HG03103 (cell line): ENCODE results near the gene ZNF341.

Experiments used
- ATAC-seq: cut with Tn5 transposase; IDR thresholded peaks from one replicate; pipeline ENCODE4 v1.9.1; 2021; ENCODE audit warnings: low read depth; ENCODE audit not compliant: unreplicated experiment

The ZNF341 gene

DNA sequence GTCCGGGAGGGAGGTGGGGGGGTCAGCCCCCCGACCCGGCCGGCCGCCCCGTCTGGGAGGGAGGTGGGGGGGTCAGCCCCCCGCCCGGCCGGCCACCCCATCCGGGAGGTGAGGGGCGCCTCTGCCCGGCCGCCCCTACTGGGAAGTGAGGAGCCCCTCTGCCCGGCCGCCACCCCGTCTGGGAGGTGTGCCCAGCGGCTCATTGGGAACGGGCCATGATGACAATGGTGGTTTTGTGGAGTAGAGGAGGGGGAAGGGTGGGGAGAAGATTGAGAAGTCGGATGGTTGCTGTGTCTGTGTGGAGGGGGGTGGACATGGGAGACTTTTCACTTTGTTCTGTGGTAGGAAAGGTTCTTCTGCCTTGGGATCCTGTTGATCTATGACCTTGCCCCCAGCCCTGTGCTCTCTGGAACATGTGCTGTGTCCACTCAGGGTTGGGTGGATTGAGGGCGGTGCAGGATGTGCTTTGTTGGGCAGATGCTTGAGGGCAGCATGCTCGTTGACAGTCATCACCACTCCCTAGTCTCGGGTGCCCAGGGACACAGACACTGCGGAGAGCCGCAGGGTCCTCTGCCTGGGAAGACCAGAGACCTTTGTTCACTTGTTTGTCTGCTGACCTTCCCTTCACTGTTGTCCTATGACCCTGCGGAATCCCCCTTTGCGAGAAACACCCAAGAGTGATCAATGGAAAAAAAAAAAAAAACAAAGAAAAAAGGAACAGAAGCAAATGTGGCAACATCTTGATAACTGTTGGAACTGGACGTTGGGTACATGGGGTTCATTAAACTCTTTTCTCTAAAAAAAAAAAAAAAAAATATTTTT is 30.0 kb upstream of the ZNF341 start:
- ATAC-seq = no peak

DNA sequence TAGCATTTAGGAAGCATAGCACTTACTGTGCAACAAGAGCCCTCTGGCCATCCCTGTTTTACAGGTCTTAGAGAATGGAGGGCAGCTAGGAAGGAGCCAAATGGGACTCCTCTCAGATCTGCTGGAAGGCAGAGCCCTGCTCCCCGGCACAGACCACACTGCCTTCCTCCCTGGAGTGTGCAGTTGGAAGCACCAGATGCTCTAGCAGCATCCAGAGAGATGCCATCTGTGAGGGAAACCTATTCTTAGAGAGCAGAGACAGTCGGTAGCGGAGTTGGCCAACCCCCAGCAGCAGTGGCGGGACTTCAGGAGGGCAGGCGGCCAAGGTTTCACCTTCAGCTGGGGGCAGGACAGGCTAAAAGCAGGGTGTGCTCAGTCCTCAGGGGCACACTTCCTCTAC is 28.9 kb upstream of the ZNF341 start:
- ATAC-seq = no peak

DNA sequence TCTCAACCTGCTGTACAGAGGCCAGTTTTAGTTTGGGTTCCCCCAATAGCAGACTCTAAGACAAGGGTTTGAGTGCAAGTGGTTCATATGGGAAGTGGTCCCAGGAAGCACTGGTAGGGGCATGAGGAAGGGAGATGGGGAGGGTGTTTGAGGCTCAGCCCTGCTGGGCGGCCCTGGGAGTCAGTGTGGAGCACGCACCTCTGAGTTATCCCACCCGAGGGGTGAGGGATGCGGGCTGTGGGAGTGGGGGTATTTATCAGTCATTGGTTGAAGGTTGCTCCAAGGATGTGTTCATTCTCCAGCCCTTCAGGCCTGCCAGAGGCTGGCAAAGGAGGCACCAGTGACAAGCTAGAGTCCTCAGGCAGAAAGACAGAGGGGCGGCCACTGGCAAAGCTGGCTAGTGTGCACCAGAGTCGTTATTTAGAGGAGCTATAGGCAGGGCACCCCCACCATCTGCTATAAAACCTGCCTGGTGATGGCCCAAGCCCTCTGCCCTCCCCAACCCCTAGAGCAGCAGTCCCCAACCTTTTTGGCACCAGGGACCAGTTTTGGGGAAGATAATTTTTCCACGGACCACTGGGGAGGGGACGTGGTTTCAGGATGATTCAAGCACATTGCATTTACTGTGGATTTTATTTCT is 28.2 kb upstream of the ZNF341 start:
- ATAC-seq = no peak

DNA sequence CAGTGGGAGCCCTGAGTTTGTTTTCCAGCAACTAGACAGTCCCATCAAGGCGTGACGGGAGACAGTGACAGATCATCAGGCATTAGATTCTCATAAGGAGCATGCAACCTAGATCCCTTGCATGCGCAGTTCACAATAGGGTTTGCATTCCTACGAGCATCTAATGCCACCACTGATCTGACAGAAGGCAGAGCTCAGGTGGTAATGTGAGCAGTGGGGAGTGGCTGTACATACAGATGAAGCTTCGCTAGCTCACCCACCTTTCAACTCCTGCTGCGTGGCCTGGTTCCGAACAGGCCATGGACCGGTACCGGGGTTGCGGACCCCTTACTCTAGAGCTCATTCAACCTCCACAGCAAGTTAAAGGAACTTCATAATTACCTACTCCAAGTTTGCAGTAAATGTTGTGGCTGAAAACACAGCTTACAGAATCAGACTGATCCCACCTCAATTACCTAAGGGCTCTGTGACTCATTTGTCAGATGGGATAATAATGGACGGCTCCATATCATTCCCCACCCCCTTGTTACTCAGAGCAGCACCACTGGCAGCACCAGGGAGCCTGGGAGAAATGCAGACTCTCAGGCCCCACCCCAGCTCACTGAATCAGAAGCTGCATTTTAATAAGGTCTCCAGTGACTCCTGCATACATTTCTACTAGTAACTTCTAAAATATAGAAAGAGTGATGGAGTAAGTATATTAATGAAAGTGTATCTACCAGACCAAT is 27.4 kb upstream of the ZNF341 start:
- ATAC-seq = no peak

DNA sequence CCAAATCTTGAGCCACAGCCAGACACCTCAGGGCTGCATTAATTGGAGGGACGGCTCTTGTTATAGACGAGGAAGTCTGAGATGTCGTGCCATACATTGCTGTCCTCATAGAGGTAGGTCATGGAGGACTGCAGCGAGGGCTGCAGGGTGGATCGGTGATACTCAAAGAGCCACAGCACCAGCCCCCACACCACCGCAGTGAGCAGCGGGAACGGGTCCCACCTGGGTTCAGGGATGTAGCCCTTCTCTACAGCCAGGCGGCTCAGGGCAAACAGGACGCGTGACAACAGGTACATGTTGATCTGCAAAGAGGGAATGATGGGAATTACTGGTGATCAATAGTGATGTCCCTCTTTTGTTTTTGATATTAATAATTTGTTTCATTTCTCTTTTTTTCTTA is 24.1 kb upstream of the ZNF341 start:
- ATAC-seq = no peak

DNA sequence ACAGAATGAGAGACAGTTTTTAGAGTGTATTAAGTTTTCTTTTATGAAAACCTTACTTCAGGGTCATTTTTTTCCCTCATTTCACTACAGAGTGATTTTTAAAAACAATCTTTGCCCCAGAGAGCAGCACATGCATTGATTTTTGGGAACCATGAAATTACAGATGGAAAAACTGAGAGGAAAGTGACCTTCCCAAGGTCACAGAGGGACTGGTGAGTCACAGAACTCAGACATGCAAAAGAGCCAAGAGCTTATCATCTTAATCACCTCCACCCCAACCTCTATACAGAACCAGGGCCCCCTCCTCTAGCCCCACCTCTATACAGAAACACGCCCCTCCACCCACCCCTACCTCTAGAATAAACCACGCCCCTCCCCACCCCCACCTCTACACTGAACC is 22.4 kb upstream of the ZNF341 start:
- no peak for ATAC-seq

DNA sequence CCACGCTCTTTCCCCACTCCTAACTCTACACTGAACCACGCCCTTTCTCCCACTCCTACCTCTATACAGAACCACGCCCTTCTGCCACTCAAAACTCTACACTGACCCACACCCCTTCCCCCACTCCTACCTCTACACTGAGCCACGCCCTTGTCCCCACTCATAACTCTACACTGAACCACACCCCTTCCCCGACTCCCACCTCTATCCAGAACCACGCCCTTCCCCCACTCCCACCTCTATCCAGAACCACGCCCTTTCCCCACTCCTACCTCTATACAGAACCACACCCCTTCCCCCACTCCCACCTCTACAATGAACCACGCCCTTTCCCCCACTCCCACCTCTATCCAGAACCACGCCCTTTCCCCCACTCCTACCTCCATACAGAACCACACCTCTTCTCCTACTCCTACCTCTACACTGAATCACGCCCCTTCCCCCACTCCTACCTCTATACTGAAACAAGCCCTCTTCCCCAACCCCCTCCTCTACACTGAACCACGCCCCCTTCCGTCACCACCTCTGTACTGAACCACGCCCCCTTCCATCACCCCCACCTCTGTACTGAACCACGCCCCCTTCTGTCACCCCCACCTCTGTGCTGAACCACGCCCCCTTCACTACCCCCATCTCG is 21.8 kb upstream of the ZNF341 start:
- ATAC-seq = no peak

DNA sequence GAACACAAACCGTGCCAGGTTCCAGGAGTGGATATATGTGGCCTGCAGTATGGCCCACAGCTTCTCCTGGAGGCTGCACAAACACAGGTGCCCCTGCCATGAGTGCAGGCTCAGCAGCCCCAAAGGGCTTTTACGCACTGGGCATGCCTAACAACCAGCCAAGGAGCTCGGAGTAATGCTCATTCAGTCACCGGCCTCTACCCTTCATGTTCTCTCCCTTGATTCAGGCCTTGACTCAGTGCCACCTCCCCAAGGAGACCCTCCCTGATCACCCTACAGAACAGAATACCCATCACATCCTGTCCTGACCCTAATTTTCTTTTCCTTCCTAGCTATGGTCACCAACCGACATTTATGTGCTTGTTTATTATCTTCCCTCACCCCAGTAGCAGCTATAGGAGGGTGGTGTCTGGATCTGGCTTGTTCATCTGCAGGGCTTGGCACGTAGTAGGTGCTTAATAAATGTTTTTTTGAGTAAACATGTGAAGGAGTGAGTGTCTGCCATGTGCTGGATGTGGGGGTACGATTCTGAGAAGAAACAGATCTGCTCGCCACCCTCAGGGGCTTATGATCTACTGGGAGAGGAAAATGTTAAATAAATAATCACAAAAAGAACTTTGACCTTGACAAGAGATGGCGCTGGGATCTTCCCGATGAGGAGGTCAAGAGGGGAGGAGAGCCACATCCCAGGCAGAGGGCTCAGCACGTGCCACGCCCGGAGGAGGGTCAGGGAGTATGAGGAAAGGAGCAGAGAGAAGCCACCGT is 20.9 kb upstream of the ZNF341 start:
- ATAC-seq = no peak

DNA sequence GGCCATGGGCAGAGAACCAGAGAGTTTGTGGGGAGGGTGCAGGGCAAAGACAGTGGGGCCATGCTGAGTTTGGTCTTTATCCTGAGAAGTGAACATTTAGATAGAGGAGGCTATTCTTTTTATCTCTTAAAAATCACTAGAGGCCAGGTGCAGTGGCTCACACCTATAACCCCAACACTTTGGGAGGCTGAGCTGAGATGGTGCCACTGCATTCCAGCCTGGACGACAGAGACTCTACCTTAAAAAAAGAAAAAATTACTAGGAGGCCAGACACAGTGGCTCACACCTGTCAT is 20.4 kb upstream of the ZNF341 start:
- no peak for ATAC-seq

DNA sequence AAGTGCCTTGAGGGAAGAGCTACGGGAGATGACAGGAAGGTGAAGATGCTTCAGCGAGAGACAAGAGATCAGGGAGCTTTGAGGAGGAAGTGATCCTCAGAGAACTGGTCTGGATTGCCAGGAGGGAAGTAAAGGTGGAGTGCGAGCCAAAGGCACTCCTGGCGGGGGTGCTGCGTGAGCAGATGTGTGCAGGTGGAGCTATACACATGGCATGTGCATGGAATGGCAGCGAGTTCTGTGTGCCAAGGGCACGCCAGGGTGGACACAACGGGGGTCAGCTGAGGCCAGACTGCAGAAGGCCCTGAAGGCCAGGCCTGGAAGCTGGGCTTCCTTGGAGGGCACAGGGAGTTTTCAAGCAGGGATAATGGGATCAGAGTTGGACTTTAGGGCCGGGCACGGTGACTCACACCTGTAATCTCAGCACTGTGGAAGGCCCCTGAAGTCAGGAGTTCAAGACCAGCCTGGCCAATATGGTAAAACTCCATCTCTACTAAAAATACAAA is 17.9 kb upstream of the ZNF341 start:
- ATAC-seq = no peak

DNA sequence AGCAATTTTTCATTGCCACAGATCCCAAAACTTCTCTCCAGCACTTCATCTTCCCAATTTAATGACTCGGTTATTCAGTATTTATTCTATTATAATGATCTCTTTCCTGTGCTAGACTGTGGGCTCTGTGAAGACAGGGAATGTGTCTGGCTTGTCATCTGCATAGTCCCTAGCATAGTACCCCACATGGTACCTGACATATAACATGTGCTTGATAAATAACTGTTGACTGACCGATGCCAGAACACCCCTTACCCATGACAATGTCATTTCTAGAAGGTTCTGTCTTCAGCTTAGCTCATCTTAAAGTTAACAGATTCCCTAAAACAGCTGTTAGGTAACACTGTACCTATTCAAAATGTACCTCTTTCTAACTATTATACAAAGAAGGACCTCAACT is 15.3 kb upstream of the ZNF341 start:
- no peak for ATAC-seq

DNA sequence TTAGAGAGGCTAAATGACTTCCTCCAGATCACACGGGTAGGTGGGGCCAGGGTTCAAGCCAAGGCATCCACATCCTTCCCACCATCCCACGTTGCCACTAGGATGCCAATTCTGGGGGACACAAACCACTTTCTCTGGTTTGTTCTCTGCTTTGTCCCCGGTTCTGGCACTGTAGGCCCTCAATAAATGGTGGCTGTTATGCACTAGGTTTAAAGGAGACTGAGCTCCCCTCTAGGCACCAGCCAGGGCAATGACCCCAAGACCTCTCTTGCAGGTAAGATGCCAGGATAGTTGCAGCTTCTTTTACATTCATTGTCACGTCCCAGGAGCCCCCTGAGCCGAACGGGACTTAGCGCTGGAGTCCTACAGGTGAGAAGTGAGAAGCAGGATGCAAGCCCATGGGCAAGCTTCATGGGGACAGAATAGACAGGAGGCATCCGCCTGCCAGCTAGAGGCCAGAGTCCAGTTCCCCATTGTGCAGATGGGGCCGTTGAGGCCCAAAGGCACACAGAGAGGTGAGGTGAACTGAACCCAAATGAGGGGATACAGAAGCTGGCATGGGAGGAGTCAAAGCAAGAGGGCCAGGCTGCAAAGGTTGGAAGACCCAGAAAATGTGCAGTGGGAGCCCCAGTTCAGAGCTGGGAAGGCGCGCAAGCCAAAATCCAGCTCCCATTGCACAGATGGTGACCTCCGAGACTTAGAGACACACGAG is 12.4 kb upstream of the ZNF341 start:
- no peak for ATAC-seq

DNA sequence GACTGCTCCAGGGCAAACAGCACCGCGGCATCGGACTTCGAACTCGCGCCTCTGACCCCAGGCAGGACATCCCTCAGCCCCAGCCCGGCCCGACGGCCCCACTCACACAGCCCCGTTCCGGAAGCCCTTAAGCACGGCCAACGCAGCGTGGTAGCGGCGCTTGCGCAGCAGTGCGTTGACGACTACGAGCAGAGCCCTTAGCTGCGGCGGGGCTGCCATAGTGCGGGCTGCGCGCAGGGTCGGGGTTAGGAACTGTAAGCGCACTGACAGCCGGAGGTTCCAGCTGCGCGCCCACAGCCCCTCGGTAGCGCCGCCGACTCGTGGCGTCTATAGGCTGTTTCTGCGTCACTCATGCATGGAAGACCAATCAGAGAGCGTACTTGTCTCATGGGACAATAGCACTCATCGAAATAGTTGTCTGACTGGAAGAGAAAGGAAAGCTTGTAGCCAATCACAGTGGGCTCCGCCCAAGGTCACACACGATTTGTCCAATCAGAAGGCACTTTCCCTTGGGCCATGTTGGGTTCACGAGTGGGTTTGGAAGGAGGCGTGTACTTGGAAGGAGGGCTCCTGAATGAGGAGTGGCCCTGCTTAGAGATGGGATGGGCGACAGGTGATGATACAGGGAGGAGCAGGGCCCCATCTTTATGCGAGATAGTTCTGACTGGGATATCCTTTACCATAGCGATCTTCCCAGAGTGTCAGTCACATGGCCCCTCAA is 11.6 kb upstream of the ZNF341 start, which contains the start of gene PXMP4:
Gene PXMP4, minus strand, starts transcription at position 322 of the 721 bp plus-strand sequence. Its CDS starts 103 bp downstream, at position 219.
- peak; percentile 87 for ATAC-seq

DNA sequence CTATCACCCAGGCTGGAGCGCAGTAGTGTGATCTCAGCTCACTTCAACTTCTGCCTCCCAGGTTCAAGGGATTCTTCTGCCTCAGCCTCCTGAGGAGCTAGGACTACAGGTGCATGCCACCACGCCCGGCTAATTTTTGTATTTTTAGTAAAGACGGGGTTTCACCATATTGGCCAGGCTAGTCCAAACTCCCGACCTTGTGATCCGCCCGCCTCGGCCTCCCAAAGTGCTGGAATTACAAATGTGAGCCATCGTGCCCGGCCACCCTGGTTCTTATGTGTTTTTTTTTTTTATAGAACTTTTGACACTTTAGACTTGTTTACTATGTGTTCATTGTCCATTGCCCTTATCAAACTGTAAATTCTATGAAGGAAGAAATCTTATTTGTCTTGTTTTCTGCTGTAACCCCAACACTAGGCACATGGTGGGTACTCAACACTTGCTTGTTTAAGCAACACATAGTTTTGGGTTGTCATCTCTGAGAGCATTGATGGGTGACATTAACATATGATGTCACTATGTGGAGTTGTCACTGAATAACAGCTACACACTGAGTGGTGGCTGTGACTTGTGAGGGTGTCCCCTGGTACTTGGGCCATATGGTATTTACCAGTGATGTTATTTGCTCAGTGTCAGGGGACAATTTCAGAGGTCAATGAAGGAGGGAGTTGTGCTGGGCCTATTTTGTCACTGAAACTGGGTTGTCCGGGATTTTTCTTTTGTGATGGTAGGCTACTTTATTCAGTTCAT is 10.2 kb upstream of the ZNF341 start:
- no peak for ATAC-seq

DNA sequence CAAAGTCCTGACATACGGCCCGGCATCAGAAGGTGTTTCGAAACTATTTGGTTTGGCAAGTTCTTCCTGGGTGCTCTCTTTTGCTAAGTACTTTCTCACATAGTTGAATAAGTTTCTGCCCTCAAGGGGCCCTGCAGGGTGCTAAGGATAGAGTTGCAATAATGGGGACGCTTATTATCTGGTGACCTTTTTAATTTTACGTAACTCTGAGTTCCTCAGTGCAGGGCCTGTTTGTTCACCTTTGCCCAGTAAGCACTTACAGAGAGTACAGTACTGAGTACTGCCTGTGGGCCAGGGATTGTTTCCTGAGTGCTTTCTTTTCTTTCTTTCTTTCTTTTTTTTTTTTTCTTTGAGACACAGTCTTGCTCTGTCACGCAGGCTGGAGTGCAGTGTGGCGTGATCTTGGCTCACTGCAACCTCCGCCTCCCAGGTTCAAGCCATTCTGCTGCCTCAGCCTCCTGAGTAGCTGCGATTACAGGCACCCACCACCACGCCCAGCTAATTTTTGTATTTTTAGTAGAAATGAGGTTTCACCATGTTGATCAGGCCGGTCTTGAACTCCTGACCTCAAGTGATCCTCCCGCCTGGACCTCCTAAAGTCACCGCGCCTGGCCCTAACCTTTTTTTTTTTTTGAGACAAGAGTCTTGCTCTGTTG is 7.2 kb upstream of the ZNF341 start:
- ATAC-seq = no peak

DNA sequence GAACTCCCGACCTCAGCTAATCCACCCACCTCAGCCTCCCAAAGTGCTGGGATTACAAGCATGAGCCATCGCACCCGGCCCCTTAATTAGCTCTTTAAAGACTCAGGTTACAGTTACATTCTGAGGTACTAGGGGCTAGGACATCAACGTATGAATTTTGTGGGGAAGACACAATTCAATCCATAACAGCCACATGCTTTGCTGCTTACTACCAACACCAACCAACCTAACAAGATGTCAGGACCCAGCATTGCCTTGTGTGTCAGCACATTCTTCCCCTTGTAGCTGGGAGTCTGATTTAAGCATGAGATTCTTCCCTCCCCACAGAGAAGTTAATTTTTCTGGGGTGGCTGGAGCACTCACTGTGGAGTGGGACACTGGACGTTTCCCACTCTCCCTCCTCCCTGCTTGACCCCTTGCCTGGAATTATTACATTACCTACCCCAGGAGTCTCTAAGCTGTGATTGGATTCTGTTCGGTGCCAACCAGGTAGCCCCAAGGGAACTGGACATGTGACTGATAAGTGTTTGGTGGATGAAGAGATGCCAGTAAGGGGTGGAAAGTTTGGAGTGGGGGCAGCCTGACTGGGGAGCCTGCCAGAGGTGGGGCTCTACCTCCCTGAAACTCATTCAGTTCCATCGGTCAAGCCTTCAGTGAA is 6.1 kb upstream of the ZNF341 start:
- no peak for ATAC-seq

DNA sequence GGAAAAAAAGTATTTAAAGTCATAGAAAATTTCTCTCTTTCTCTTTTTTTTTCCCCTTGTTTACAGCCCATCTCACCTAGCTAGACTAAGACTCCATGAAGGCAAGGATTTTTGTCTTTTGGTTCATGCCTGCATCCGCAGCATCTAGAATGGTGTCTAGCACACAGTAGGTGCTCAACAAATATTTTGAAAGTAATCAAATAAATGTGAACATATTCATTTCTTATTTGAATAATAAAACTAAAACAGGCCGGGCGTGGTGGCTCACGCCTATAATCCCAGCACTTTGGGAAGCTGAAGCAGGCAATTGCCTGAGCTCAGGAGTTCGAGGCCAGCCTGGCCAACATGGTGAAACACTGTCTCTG is 4.7 kb upstream of the ZNF341 start:
- no peak for ATAC-seq
